Endothelial cell of umbilical vein (primary cell): Measurements from ENCODE around the gene CEP89. TPM values are rescaled to one million over a fixed set of nuclear protein-coding genes. Genes with fewer than 3 reads are reported as not detected.

Source experiments
- BruUV-seq: library from RNA; stranded (reverse); fragments of 400-500 nt; replicated peaks from 2 replicates; lab custom pipeline; 2021; lab: Mats Ljungman, UMichigan
- CTCF ChIA-PET: fragments of 300-600, 350-600 bp; sonication (Branson Sonifier 250); formaldehyde crosslinking; loops from one replicate; lab custom pipeline; 2021; ENCODE audit warnings: antibody characterized with exemption, inconsistent platforms; lab: Charles Lee
- POLR2A ChIA-PET: fragments of 300-600, 350-600 bp; sonication (Branson Sonifier 250); formaldehyde crosslinking; loops from one replicate; lab custom pipeline; 2021; ENCODE audit warnings: antibody characterized with exemption, inconsistent platforms; lab: Charles Lee
- DNase-seq: peaks from one replicate; pipeline ENCODE4 v3.0.0-alpha.2; 2011; ENCODE audit warnings: low read depth, low spot score
- FAIRE-seq: peaks from 2 replicates; lab custom pipeline; 2011; peaks lifted over from hg19 to GRCh38; lab: Jason Lieb, UNC
- H2AFZ ChIP-seq: 2 replicates; pipeline ENCODE4 v1.6.0; 2012; ENCODE audit warnings: low read depth, low read length, control low read depth, inconsistent platforms
- H3K27ac ChIP-seq: 2 replicates; pipeline ENCODE4 v1.5.1; 2011; ENCODE audit warnings: low read depth, mild to moderate bottlenecking, control low read depth, low read length, moderate library complexity; ENCODE audit not compliant: insufficient read depth
- H3K27me3 ChIP-seq, 2 experiments: 2 replicates each; pipeline versions ENCODE4 v1.6.0 to v1.6.1; 2011; ENCODE audit warnings: low read length in 2 of 2, mixed read lengths in 1 of 2; ENCODE audit not compliant: control insufficient read depth in 2 of 2, insufficient read depth in 2 of 2
- H3K36me3 ChIP-seq, 2 experiments: 2 replicates in 1 of 2; 3 replicates in 1 of 2; pipeline ENCODE4 v1.5.1; 2011; ENCODE audit warnings: low read length in 2 of 2, mild to moderate bottlenecking in 1 of 2, moderate library complexity in 1 of 2; ENCODE audit not compliant: control insufficient read depth in 2 of 2, insufficient read depth in 2 of 2; ENCODE audit errors: extremely low read depth in 1 of 2
- H3K4me1 ChIP-seq: 3 replicates; pipeline ENCODE4 v1.5.1; 2011; ENCODE audit warnings: mild to moderate bottlenecking, low read length; ENCODE audit not compliant: control insufficient read depth, insufficient read depth; ENCODE audit errors: extremely low read depth
- H3K4me2 ChIP-seq: 2 replicates; pipeline ENCODE4 v1.6.1; 2011; ENCODE audit warnings: low read length, control low read depth, mixed read lengths; ENCODE audit not compliant: insufficient read depth
- H3K4me3 ChIP-seq, 3 experiments: fragments of 200-600 bp in 1 of 3; sonication (generic), shearing (Covaris generic) in 1 of 3; replicated peaks in 1 of 3; 2 replicates each; pipeline ENCODE4 v1.5.1; 2011 to 2016; ENCODE audit warnings: control low read depth in 3 of 3, low read length in 3 of 3, mild to moderate bottlenecking in 2 of 3, inconsistent platforms in 1 of 3, low read depth in 1 of 3, moderate library complexity in 1 of 3; ENCODE audit not compliant: insufficient read depth in 1 of 3
- H3K79me2 ChIP-seq: 2 replicates; pipeline ENCODE4 v1.6.0; 2012; ENCODE audit warnings: low read length, inconsistent platforms; ENCODE audit not compliant: control insufficient read depth, insufficient read depth
- H3K9ac ChIP-seq: replicated peaks from 2 replicates; pipeline ENCODE3; 2011; ENCODE audit warnings: low read length, control low read depth; ENCODE audit not compliant: insufficient read depth; ENCODE audit errors: extremely low read depth
- H3K9me1 ChIP-seq: replicated peaks from 3 replicates; pipeline ENCODE4 v1.6.0; 2011; ENCODE audit warnings: mild to moderate bottlenecking, low read length; ENCODE audit not compliant: control insufficient read depth, insufficient read depth; ENCODE audit errors: extremely low read depth
- H3K9me3 ChIP-seq: replicated peaks from 2 replicates; pipeline ENCODE4 v1.5.1; 2012; ENCODE audit warnings: low read length, inconsistent platforms; ENCODE audit not compliant: control insufficient read depth, insufficient read depth
- H4K20me1 ChIP-seq: replicated peaks from 2 replicates; pipeline ENCODE3; 2011; ENCODE audit warnings: mild to moderate bottlenecking, low read length; ENCODE audit not compliant: control insufficient read depth, insufficient read depth; ENCODE audit errors: extremely low read depth
- EZH2 ChIP-seq: IDR thresholded peaks from 2 replicates; pipeline ENCODE4 v1.6.1; 2012; ENCODE audit warnings: borderline replicate concordance, low read depth, mild to moderate bottlenecking, moderate library complexity, low read length, inconsistent platforms; ENCODE audit not compliant: severe bottlenecking
- FOS ChIP-seq: IDR thresholded peaks from 2 replicates; pipeline ENCODE4 v1.6.1; 2011; ENCODE audit warnings: mild to moderate bottlenecking, low read length, moderate library complexity, borderline replicate concordance; ENCODE audit not compliant: insufficient read depth
- GATA2 ChIP-seq: IDR thresholded peaks from 2 replicates; pipeline ENCODE4 v1.7.0; 2011; ENCODE audit warnings: low read depth, mild to moderate bottlenecking, moderate library complexity, mixed read lengths, low read length; ENCODE audit not compliant: insufficient read length, insufficient read depth
- JUN ChIP-seq: IDR thresholded peaks from 2 replicates; pipeline ENCODE4 v1.6.1; 2011; ENCODE audit warnings: borderline replicate concordance, low read depth; ENCODE audit not compliant: insufficient read length, insufficient read depth
- MYC ChIP-seq: IDR thresholded peaks from one replicate; pipeline ENCODE4 v1.6.1; 2011; ENCODE audit warnings: mild to moderate bottlenecking, low read depth, low read length
- POLR2A ChIP-seq: IDR thresholded peaks from 2 replicates; pipeline ENCODE4 v1.6.1; 2012; ENCODE audit warnings: low read depth, mild to moderate bottlenecking, control low read depth, low read length
- POLR2AphosphoS5 ChIP-seq: IDR thresholded peaks from 2 replicates; pipeline ENCODE4 v1.6.1; 2012; ENCODE audit warnings: low read depth, mild to moderate bottlenecking, control low read depth, low read length, moderate library complexity; ENCODE audit not compliant: insufficient read depth
- dilution Hi-C: fragments of 300-500 bp; cut with MboI; formaldehyde crosslinking; loops from one replicate; pipeline ENCODE4 v1.15.0; 2019; ENCODE audit warnings: low sequenced_read_pairs; ENCODE audit not compliant: extremely low pct_ligation_motif_present
- intact Hi-C: fragments of 100-400 bp; cut with micrococcal nuclease; formaldehyde crosslinking; loops from one replicate; pipeline ENCODE4 v1.10.0; 2022
- polyA plus RNA-seq, 4 experiments: library from polyadenylated mRNA; depleted of rRNA in 3 of 4; stranded (reverse) in 3 of 4; unstranded in 1 of 4; fragments of >200 nt; gene quantifications; 2 replicates each; pipeline versions ENCODE4 v1.2.1 to v1.2.3, GENCODE V29; 2011 to 2012; ENCODE audit warnings: missing spikeins in 1 of 4
- total RNA-seq: library from RNA; stranded (reverse); gene quantifications from 2 replicates; pipeline ENCODE4 v1.2.3, GENCODE V29; 2021
- TF ChIP-seq, protein P1 (sequence below): IDR thresholded peaks from 2 replicates; pipeline ENCODE4 v1.6.1; 2011; ENCODE audit not compliant: insufficient read depth, insufficient read length
- TF ChIP-seq, protein P2 (sequence below), 2 donors: IDR thresholded peaks; 1 replicate in 1 of 2; 2 replicates in 1 of 2; pipeline ENCODE4 v1.5.1; 2011; ENCODE audit warnings: low read length in 2 of 2, mild to moderate bottlenecking in 2 of 2, moderate library complexity in 2 of 2, control low read depth in 1 of 2, inconsistent platforms in 1 of 2, low read depth in 1 of 2; ENCODE audit not compliant: insufficient read depth in 1 of 2; ENCODE audit errors: extremely low read depth in 1 of 2

Gene CEP89
- total and polyA plus RNA-seq, 2 donors (not counting 3 experiments of a cell fraction or from before 2014, with no cell fraction given): 25.1 to 46.2 TPM

DNA sequence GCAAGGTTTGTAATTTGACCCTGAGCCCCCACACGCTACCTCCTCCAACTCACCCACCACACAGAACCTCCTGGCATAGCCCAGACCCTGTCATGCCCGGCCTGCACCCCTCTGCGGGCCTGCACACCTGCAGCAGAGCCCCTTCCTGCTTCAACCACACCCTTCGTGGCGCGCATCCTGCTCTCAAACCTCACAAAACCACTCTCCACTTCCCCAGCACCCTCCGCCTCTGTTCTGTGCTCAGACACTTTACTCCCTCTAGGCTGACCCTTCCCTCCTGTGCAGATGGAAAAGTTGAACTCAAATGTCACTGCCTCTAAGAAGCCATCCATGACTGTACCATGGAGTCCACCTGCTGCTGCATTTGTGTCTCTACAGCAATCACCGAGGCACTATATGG is 28.8 kb upstream of the CEP89 start:
- DNase-seq (no peak), FAIRE-seq (no peak)
- dilution Hi-C loops (no loop called here), intact Hi-C loops (no loop called here)
- CTCF ChIA-PET: no interaction called here
- no TSS peak for BruUV-seq
- Histone ChIP-seq H3K9me1 (no peaks in the 10 kb centered on the region), H4K20me1 (no peaks in the 10 kb centered on the region), H3K9ac (no peak overlapping the region), H3K27me3 (no peaks in the 10 kb centered on the region), H2AFZ (no peak overlapping the region), H3K79me2 (no peaks in the 10 kb centered on the region), H3K36me3 (no peaks in the 10 kb centered on the region), H3K9me3 (no peaks in the 10 kb centered on the region), H3K27ac (no peak overlapping the region), H3K4me3 (no peak overlapping the region), H3K4me2 (no peak overlapping the region), H3K4me1 (no peaks in the 10 kb centered on the region)
- no peak for TF ChIP-seq GATA2
- TF ChIP-seq, protein P1, sequence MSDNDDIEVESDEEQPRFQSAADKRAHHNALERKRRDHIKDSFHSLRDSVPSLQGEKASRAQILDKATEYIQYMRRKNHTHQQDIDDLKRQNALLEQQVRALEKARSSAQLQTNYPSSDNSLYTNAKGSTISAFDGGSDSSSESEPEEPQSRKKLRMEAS: no peak
- TF ChIP-seq POLR2A: no peak
- no peak for TF ChIP-seq EZH2
- no peak for TF ChIP-seq POLR2AphosphoS5
- TF ChIP-seq MYC: no peak
- no peak for TF ChIP-seq FOS
- TF ChIP-seq JUN: no peak
- TF ChIP-seq, protein P2, sequence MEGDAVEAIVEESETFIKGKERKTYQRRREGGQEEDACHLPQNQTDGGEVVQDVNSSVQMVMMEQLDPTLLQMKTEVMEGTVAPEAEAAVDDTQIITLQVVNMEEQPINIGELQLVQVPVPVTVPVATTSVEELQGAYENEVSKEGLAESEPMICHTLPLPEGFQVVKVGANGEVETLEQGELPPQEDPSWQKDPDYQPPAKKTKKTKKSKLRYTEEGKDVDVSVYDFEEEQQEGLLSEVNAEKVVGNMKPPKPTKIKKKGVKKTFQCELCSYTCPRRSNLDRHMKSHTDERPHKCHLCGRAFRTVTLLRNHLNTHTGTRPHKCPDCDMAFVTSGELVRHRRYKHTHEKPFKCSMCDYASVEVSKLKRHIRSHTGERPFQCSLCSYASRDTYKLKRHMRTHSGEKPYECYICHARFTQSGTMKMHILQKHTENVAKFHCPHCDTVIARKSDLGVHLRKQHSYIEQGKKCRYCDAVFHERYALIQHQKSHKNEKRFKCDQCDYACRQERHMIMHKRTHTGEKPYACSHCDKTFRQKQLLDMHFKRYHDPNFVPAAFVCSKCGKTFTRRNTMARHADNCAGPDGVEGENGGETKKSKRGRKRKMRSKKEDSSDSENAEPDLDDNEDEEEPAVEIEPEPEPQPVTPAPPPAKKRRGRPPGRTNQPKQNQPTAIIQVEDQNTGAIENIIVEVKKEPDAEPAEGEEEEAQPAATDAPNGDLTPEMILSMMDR (IDR thresholded peaks at IDR 0.05; ENCODE audit: extremely low read depth in 1 of 2, insufficient read depth in 1 of 2, low read depth in 1 of 2, low read length in 2 of 2): no peak
- POLR2A ChIA-PET: no interaction called here
